Astrocyte of the spinal cord (primary cell): ENCODE results near the gene RNF215.
A peak's percentile ranks its signal among the peaks of the same experiment; 100 is the strongest.

Source experiments
- DNase-seq: peaks from one replicate; pipeline ENCODE4 v3.0.0; 2011; ENCODE audit warnings: low read depth, low spot score
- H3K4me3 ChIP-seq: 2 replicates; pipeline ENCODE4 v1.5.1; 2011; ENCODE audit warnings: low read depth, mild to moderate bottlenecking, low read length, moderate library complexity
- in situ Hi-C: cut with HindIII; loops from 2 replicates; pipeline ENCODE4 v1.10.0; 2017; ENCODE audit warnings: low sequenced_read_pairs
- TF ChIP-seq, protein P1 (sequence below): IDR thresholded peaks from 2 replicates; pipeline ENCODE4 v1.5.1; 2012; ENCODE audit warnings: low read depth, mild to moderate bottlenecking, low read length, inconsistent platforms

Gene RNF215

GRCh38 chr22:30357236-30357570, 30.0 kb downstream of the RNF215 start:
- TF ChIP-seq, protein P1, sequence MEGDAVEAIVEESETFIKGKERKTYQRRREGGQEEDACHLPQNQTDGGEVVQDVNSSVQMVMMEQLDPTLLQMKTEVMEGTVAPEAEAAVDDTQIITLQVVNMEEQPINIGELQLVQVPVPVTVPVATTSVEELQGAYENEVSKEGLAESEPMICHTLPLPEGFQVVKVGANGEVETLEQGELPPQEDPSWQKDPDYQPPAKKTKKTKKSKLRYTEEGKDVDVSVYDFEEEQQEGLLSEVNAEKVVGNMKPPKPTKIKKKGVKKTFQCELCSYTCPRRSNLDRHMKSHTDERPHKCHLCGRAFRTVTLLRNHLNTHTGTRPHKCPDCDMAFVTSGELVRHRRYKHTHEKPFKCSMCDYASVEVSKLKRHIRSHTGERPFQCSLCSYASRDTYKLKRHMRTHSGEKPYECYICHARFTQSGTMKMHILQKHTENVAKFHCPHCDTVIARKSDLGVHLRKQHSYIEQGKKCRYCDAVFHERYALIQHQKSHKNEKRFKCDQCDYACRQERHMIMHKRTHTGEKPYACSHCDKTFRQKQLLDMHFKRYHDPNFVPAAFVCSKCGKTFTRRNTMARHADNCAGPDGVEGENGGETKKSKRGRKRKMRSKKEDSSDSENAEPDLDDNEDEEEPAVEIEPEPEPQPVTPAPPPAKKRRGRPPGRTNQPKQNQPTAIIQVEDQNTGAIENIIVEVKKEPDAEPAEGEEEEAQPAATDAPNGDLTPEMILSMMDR = no peak
- in situ Hi-C loops = no loop called here
- peak overlapping the region; percentile 84 for H3K4me3 ChIP-seq
- no peak for DNase-seq

DNA sequence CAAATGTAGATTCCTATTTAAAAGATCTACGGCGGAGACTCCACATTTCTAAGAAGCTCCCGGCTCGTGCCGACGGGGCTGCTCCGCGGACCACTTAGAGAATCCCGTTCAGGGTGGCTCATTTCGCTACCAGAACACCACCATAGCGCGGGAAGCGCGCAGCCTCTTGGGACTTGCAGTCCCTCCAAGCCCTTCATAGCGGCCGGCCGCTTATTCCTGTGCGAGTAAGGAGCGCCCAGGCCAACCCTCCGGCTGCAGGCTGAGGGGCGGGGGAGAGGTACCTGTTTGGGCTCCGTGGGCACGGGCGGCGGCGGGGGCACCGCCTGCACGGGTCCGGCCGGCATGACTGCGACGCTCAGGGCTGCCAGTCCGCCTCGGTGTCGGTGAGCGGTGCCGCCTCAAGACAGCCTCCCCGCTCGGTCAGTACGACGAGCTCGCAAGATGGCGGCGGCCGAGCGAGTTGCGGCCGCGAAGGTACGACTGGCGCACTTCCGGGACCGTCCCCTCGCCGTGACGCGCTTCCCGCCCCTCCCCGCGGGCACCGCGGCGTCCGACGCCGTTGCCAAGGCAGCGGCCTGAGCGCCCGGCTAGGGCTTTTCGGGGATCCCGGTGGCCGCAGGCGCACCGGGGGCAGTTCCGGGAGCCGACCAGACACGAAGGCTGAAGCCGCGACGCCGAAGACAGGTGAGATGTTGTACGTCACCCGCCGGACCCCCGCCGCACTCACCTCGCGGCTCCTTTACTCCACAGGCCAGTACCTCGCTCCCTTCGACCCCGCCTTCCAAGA, 30.6 kb downstream of the RNF215 start, which contains the start of the genes CCDC157 and SF3A1:
Gene CCDC157, plus strand, starts transcription at position 559 of the 787 bp plus-strand sequence. CDS start 8,994 bp downstream, outside the sequence.
Gene SF3A1, minus strand, starts transcription at position 446 of the 787 bp plus-strand sequence. Its CDS starts 102 bp downstream, at position 344.
- TF ChIP-seq, protein P1 = no peak
- in situ Hi-C loops = no loop called here
- peak within 1 kb of the TSS; percentile 84 for H3K4me3 ChIP-seq
- DNase-seq = peak; percentile 96

- no peak overlapping the region for H3K4me3 ChIP-seq
- no peak for DNase-seq
- TF ChIP-seq, protein P1 = no peak
- in situ Hi-C loops = no loop called here
Measured at GRCh38 chr22:30354644-30355043, 32.6 kb downstream of the RNF215 start.

- no peak for DNase-seq
- TF ChIP-seq, protein P1 = no peak
- H3K4me3 ChIP-seq = no peak overlapping the region
- in situ Hi-C loops = no loop called here
Measured at GRCh38 chr22:30351226-30351625, 36.0 kb downstream of the RNF215 start.

- TF ChIP-seq, protein P1 = no peak
- in situ Hi-C loops = no loop called here
- no peak overlapping the region for H3K4me3 ChIP-seq
- DNase-seq = no peak
Measured at GRCh38 chr22:30348809-30349208, 38.4 kb downstream of the RNF215 start.

DNA sequence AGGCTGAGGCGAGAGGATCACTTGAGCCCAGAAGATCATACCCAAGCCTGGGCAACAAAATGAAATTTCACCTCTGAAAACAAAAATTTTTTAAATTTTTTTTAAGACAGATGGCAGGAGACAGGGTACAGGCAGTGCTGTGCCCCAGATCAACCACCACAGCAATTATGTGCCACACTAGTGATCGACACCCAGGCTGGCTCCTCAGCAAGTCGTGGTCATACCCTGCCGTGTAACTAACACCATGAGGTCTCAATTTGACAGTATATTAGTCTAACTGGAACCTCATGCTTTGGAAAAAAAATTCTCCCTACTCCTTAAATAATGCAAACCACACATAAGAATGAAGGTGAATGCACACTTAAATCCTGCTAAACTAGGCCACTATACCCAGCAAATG, 38.8 kb downstream of the RNF215 start:
- in situ Hi-C loops = no loop called here
- no peak for DNase-seq
- no peak overlapping the region for H3K4me3 ChIP-seq
- TF ChIP-seq, protein P1 = no peak
